GM23338 (cell line): Measurements from ENCODE around the gene EP400. TPM values are rescaled to one million over a fixed set of nuclear protein-coding genes. Genes with fewer than 3 reads are reported as not detected.

Experiments
- ATAC-seq: fragments of 200-7000 bp; cut with Tn5 transposase; 3 replicates; pipeline ENCODE4 v1.9.1; 2020
- DNase-seq: peaks from one replicate; pipeline ENCODE4 v3.0.0-alpha.2; 2015; ENCODE audit warnings: low spot score
- H2AFZ ChIP-seq: fragments of 200-600 bp; sonication (generic); 2 replicates; pipeline ENCODE4 v1.8.0; 2016; ENCODE audit warnings: antibody characterized with exemption, mild to moderate bottlenecking, moderate library complexity
- H3F3A ChIP-seq: fragments of 200-600 bp; sonication (generic); replicated peaks from 2 replicates; pipeline ENCODE4 v1.8.0; 2017; ENCODE audit warnings: antibody characterized with exemption, mixed run types, low read depth
- H3K27ac ChIP-seq: fragments of 200-600 bp; sonication (generic); 2 replicates; pipeline ENCODE4 v1.6.1; 2016; ENCODE audit warnings: low read depth
- H3K27me3 ChIP-seq: fragments of 200-600 bp; sonication (generic); 2 replicates; pipeline ENCODE4 v1.8.0; 2016; ENCODE audit warnings: mild to moderate bottlenecking, mixed run types, moderate library complexity; ENCODE audit not compliant: insufficient read depth
- H3K36me3 ChIP-seq: fragments of 200-600 bp; sonication (generic); 2 replicates; pipeline ENCODE4 v1.8.0; 2016; ENCODE audit warnings: mild to moderate bottlenecking; ENCODE audit not compliant: insufficient read depth
- H3K4me1 ChIP-seq: fragments of 200-600 bp; sonication (generic); 2 replicates; pipeline ENCODE4 v1.8.0; 2016; ENCODE audit warnings: mild to moderate bottlenecking, moderate library complexity; ENCODE audit not compliant: insufficient read depth
- H3K4me2 ChIP-seq: fragments of 200-600 bp; sonication (generic); 2 replicates; pipeline ENCODE4 v1.7.1; 2017; ENCODE audit warnings: mixed run types
- H3K4me3 ChIP-seq: fragments of 200-600 bp; sonication (generic); 2 replicates; pipeline ENCODE4 v1.6.1; 2016; ENCODE audit warnings: mixed run types
- H3K79me2 ChIP-seq: fragments of 200-600 bp; sonication (generic); replicated peaks from 2 replicates; pipeline ENCODE4 v1.8.0; 2017; ENCODE audit warnings: mild to moderate bottlenecking; ENCODE audit not compliant: insufficient read depth
- H3K9me2 ChIP-seq: fragments of 200-600 bp; sonication (generic); 2 replicates; pipeline ENCODE4 v1.8.0; 2017; ENCODE audit not compliant: insufficient read depth
- H4K20me1 ChIP-seq: fragments of 200-600 bp; sonication (generic); replicated peaks from 2 replicates; pipeline ENCODE4 v1.8.0; 2017; ENCODE audit warnings: mild to moderate bottlenecking; ENCODE audit not compliant: insufficient read depth
- H3K27ac Mint-ChIP-seq: 2 replicates; pipeline ENCODE4 v1.8.0; 2020; ENCODE audit warnings: inconsistent platforms, mild to moderate bottlenecking, moderate library complexity, mixed read lengths
- H3K27me3 Mint-ChIP-seq: 3 replicates; pipeline ENCODE4 v1.8.0; 2022; ENCODE audit warnings: low read depth, mild to moderate bottlenecking, moderate library complexity, mixed read lengths, inconsistent platforms; ENCODE audit not compliant: insufficient read depth, poor library complexity
- H3K36me3 Mint-ChIP-seq: 3 replicates; pipeline ENCODE4 v1.8.0; 2021; ENCODE audit warnings: low read depth, mild to moderate bottlenecking, inconsistent platforms, moderate library complexity, mixed read lengths
- H3K4me1 Mint-ChIP-seq: 3 replicates; pipeline ENCODE4 v1.8.0; 2020; ENCODE audit warnings: mild to moderate bottlenecking, inconsistent platforms, mixed read lengths
- H3K4me3 Mint-ChIP-seq: 3 replicates; pipeline ENCODE4 v1.8.0; 2021; ENCODE audit warnings: moderate library complexity, mild to moderate bottlenecking, inconsistent platforms, mixed read lengths
- H3K9me3 Mint-ChIP-seq: 3 replicates; pipeline ENCODE4 v1.8.0; 2020; ENCODE audit warnings: moderate library complexity, mild to moderate bottlenecking, inconsistent platforms, mixed read lengths
- CREB1 ChIP-seq: fragments of 250-450 bp; sonication (Bioruptor Pico); IDR thresholded peaks from 2 replicates; pipeline ENCODE4 v1.5.0; 2020; ENCODE audit warnings: low read depth, mild to moderate bottlenecking, moderate library complexity
- CTCF ChIP-seq, 2 experiments: fragments of 200-600 bp in 1 of 2; sonication (generic) in 1 of 2; conservative IDR thresholded peaks; 2 replicates each; pipeline versions ENCODE4 v1.5.1 to v1.6.1; 2016 to 2017; ENCODE audit warnings: antibody characterized with exemption in 2 of 2, low read depth in 2 of 2, mild to moderate bottlenecking in 2 of 2, moderate library complexity in 1 of 2
- ETS1 ChIP-seq: IDR thresholded peaks from 2 replicates; pipeline ENCODE4 v1.6.1; 2016; ENCODE audit warnings: antibody characterized with exemption
- EZH2 ChIP-seq: fragments of 200-600 bp; sonication (generic); IDR thresholded peaks from one replicate; pipeline ENCODE4 v1.8.0; 2017; ENCODE audit warnings: antibody characterized with exemption, mild to moderate bottlenecking, low read depth; ENCODE audit not compliant: unreplicated experiment
- EZH2phosphoT487 ChIP-seq: fragments of 200-600 bp; sonication (generic); IDR thresholded peaks from one replicate; pipeline ENCODE4 v1.8.1; 2018; ENCODE audit warnings: antibody characterized with exemption; ENCODE audit not compliant: unreplicated experiment
- JUNB ChIP-seq: IDR thresholded peaks from one replicate; pipeline ENCODE4 v1.6.1; 2016; ENCODE audit warnings: antibody characterized with exemption; ENCODE audit not compliant: unreplicated experiment
- NANOG ChIP-seq: IDR thresholded peaks from 2 replicates; pipeline ENCODE4 v1.6.1; 2016; ENCODE audit warnings: antibody characterized with exemption, borderline replicate concordance
- REST ChIP-seq: IDR thresholded peaks from one replicate; pipeline ENCODE4 v1.6.1; 2018; ENCODE audit warnings: antibody characterized with exemption; ENCODE audit not compliant: unreplicated experiment
- STAT1 ChIP-seq: IDR thresholded peaks from one replicate; pipeline ENCODE4 v1.6.1; 2016; ENCODE audit warnings: antibody characterized with exemption; ENCODE audit not compliant: unreplicated experiment
- ZNF114 ChIP-seq: fragments of 250-450 bp; sonication (Bioruptor Pico); IDR thresholded peaks from 2 replicates; pipeline ENCODE4 v1.5.0; 2020; ENCODE audit warnings: mild to moderate bottlenecking, moderate library complexity
- ZNF331 ChIP-seq: fragments of 250-450 bp; sonication (Bioruptor Pico); IDR thresholded peaks from 2 replicates; pipeline ENCODE4 v1.5.0; 2020; ENCODE audit warnings: low read depth, mild to moderate bottlenecking, moderate library complexity
- ZNF462 ChIP-seq: fragments of 250-450 bp; sonication (Bioruptor Pico); IDR thresholded peaks from 2 replicates; pipeline ENCODE4 v1.5.0; 2020; ENCODE audit warnings: mild to moderate bottlenecking, moderate library complexity
- polyA plus RNA-seq: library from polyadenylated mRNA; unstranded; fragments of >200 nt; fragmentation: Nextera tagmentation; extraction: Ambion mirVana; gene quantifications from 2 replicates; pipeline ENCODE4 v1.2.1, GENCODE V29; 2016
- total RNA-seq: library from RNA; depleted of rRNA; stranded (reverse); fragments of >200 nt; shearing (Covaris generic); gene quantifications from 2 replicates; pipeline ENCODE4 v1.2.3, GENCODE V29; 2014

Gene EP400
- total and polyA plus RNA-seq, 2 experiments from 2014 or later = 26.3 to 57.2 TPM

- TF ChIP-seq CREB1 (CRISPR knock-in tag) (no peak), NANOG (no peak), CTCF (conservative IDR thresholded peaks at IDR 0.05; ENCODE audit: low read depth in 2 of 2) (no peak), JUNB (no peak), EZH2phosphoT487 (no peak), STAT1 (no peak), ZNF462 (CRISPR knock-in tag) (no peak), ZNF331 (CRISPR knock-in tag) (no peak), EZH2 (no peak), REST (no peak), ZNF114 (CRISPR knock-in tag) (no peak), ETS1 (no peak)
- no peak for ATAC-seq
These were observed 167.2 kb downstream of the EP400 start for GRCh38 chr12:132116709-132117557.

More at GRCh38 chr12:132116709-132117557, 167.2 kb downstream of the EP400 start:
- peaks cover 26% of the 10 kb centered on the region for H3K36me3 Mint-ChIP-seq
- Histone ChIP-seq H3K4me2 (no peak overlapping the region), H3K9me2 (no peaks in the 10 kb centered on the region), H3F3A (no peaks in the 10 kb centered on the region; the same call in 1 of the 2 replicates), H3K27ac (no peak overlapping the region), H2AFZ (no peak overlapping the region), H4K20me1 (no peaks in the 10 kb centered on the region), H3K79me2 (no peaks in the 10 kb centered on the region), H3K36me3 (peaks cover 11% of the 10 kb centered on the region; the same call in 1 of the 2 replicates), H3K4me3 (no peak overlapping the region), H3K27me3 (no peaks in the 10 kb centered on the region), H3K4me1 (no peaks in the 10 kb centered on the region)
- peaks cover 13% of the 10 kb centered on the region for H3K27me3 Mint-ChIP-seq
- H3K4me3 Mint-ChIP-seq = no peak overlapping the region
- no peaks in the 10 kb centered on the region for H3K9me3 Mint-ChIP-seq
- no peaks in the 10 kb centered on the region for H3K4me1 Mint-ChIP-seq
- no peak overlapping the region for H3K27ac Mint-ChIP-seq
- no peak for DNase-seq
